GM19455 (cell line): ENCODE results near the gene MICOS13.
"Not testable (repeated sequence)": the region's sequence is repeated elsewhere in the genome, so short reads cannot be mapped to it uniquely, and the experiment has no call there.

Source experiments
- ATAC-seq: cut with Tn5 transposase; IDR thresholded peaks from one replicate; pipeline ENCODE4 v1.9.1; 2021; ENCODE audit not compliant: unreplicated experiment

MICOS13 gene

DNA sequence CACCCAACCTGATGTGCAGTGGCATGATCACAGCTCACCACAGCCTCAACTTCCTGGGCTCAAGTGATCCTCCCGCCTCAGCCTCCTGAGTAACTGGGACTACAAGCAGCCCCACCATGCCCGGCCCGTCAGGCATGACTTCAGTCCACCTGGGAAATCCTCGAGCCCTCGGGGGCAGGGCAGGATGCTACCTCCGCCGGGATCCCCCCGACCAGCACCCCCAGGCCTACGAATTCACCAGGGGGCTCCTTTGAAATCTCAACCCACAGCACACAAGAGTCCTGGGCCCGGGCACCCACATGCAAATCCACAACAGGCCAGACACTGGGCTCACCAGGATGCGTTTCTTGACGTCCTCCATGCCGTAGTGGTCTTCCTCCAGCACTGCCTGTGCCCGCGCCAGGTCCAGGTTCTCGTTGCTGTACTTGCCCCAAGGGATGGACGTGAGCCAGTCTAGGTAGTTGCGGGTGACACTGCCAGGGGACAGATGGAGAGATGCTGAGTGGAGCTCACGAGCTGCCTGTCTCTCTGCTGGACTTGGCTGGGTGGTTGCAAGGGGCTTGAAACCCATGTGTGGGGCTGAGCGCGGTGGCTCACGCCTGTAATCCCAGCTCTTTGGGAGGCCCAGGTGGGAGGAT is 20.3 kb upstream of the MICOS13 start:
- ATAC-seq = no peak

- no peak for ATAC-seq
These were observed 18.5 kb upstream of the MICOS13 start for GRCh38 chr19:5698635-5699422.

DNA sequence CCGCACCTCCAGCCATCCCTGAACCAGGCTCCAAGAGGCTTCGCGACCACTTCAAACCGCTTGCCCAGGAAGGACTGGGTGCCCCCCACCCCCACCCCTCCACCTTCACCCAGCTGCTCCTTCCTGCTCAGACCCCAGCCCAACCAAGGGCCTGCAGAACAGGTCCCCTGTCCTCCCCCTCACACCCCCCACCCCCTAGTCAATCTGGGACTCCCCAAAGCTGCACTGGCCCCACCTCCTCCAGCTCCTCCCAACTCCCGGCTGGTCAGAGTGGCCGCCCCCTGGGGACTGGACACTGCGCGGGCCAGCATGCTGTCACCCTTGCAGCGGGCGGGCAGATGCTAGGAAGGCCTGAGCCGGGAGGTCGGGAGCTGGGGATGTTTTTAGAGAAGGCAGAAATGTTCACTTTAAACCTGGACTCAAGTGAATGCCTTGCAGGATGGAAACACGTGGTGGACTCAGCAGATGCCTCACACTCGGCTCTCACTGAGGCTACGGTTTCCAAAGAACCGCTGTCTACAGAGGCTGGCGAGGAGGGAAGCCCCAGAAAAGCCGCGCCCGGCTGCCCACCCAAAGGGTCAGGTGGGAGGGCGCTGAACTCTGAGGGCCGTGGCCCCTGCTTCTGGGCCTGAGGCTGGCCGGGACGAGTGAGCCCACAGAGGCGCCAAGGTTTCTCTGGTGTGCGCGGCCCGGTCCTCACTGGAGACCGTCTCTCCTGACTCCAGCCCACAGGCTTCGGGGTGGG is 17.7 kb upstream of the MICOS13 start:
- no peak for ATAC-seq

DNA sequence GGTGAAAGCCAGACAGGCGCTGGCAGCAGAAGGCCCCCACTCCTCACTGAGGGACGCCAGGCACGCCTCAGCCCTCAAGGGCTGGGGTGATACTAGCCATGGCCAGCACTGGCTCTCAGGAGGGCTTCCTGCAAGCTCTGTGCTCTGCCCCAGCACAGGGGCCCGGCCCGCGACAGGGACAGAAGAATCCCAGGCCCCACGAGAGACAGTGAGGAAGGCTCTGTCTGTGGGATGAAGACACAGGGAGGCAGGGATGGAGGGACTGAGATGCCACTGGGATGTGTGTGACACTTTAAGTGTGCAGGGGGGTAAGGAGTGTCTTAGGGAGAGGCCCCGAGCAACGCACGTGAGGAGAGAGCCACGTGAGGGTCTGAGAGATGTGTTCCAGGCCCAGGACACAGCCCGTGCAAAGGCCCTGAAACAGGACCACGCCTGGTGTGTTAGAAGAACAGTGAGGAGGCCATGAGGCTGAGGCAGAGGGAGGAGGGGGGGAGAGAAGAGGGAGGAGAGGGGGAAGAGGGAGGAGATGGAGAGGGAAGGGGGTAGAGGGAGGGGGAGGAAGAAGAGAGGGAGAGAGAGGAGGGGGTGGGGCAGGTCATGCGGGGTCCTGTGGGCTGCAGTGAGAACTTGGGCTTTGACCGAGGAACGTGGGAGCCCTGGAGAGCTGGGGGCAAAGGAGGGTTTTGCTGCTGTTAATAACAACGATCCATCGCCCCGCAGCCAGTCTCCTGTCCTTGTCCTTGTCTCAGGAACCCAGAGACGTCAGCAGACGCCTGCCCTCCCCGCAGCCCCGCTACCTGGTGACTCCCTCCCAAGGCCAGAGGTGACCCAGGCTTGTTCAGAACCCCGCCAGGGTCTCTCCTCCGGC is 16.9 kb upstream of the MICOS13 start:
- ATAC-seq = no peak

DNA sequence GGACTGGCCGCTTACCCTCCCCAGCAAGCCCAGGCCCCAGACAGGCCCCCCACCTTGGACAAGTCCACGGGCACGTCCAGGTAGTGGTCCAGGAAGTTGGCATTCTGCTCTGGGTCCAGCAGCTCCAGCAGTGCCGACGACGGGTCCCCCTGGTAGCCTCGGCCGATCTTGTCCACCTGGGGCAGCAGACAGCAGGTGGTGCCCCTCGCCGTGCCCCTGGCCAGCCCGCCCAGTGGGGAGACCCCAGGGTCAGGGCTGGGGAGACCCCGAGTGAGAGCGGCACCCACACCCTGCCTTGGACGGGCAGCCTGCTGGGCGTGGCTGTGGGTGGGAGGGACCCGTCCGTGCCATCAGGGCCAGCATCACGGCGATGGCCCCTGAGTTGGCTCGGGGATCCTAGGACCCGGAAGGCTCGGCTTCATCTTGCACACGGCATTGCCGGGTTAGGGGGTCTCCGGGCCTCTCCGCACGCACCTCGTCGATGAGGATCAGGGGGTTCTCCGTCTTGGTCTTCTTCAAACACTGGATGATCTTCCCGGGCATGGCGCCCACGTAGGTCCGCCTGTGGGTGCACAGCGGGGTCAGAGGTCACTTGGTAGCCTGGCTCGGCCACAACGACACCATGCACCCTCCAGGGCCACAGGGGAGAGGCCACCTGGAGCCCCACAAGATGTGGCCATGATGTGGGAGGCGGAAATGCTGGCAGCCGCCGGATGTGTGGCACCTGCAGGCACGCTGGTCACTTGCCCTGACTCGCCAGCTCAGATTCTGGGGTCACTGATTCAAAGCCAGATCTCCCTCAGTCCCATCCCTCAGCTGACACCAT is 16.1 kb upstream of the MICOS13 start:
- no peak for ATAC-seq

DNA sequence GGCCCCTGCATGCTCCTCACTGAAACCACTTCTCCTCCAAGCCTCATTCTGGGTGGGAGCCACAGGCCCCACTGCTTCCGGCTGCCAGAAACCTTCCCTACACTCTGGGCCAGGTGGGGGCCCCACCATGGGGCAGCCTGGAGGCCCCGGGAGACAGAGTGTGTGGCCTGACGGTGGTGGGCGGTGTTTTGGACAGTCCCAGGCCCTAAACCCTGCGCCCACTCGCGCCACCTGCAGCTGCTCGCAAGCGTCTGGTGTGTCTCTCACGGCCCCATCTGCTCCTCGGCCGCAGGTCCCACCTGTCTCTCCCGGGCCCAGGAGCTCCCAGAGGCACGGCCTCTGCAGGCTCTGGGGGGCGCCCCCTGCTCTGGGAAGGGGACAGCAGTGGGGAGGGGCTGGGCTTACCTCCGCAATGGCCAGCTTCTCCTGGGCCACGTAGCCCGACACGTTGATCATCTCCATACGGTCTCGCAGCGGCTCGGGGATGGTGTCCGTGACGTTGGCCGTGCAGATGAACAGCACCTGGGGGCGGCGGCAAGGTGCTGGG is 15.4 kb upstream of the MICOS13 start:
- ATAC-seq = no peak

DNA sequence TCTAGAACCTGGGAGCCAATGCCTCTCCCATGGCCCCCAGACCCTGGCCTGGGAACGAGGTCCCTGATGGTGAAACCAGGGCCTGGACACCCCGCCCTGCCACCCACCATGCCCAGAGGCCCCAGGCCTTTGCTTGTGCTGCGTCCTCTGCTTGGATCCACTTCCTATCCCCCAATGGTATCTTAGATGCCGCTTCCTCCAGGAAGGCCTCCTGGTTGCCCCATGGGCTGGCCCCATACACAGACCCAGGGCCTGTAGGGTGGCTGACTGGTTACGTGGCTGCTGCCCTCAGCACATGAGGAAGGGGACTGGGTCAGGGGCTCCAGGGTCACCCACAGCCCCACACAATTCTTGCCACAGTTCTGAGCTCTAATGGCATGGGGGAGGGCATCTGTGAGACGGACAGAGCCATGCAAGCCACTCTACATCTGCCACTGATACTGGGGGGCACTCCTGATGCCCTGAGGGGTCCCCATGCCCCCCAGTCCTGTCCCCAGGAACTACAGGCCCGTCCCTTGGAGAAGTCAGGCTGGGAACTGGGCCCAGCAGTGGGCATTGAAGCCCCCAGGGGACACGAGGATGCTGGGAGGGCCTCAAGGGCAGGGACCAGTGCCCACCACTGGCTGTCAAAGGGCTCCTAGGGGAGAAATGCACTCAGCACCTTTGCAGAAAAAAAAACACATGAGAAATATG is 14.8 kb upstream of the MICOS13 start:
- no peak for ATAC-seq

- ATAC-seq = no peak
These were observed 14.0 kb upstream of the MICOS13 start for GRCh38 chr19:5694167-5694955.

- ATAC-seq = no peak
These were observed 13.2 kb upstream of the MICOS13 start for GRCh38 chr19:5693195-5694166.

GRCh38 chr19:5692723-5693194 is 12.4 kb upstream of the MICOS13 start:
- ATAC-seq = no peak

DNA sequence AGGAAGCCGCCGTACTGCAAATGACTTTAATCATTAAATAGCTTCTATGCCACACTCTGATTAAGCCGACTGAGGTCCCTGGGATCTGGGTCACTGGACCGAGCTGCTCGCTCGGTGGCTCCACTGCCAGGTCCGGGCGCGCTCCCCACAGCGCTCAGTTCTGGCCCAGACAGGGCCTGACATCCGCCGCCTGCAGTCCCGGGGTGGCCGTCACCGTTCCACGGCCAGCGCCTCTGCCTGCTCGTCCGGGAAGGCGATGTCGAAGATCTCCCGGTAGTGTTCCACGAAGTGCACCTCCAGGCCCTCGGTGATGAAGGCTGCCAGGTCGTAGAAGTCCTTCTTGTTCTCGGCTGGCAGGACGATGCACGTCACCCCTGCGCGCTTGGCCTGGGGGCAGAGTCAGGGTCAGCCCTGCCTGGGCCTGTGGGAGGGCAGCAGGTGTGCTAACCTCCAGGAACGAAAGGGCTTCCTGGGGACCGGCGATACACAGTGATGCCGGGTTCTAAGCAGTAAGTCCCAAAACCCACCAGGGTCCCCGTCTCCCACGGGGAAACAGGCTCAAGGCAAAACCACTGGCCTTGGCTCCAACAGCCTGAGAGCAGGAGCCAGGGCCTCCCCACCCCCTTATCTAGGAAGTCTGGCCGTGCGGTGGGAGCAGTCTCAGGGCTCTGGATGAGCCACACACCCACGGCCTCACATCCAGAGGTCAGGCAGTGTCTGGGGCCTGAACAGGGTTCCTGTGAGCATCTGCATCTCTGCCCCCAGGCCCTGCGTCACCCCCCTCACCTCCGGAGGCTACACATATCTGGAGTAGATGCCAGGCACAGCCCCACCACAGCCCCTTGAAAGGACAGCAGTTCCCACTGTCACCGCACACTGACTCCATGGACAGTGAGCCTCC is 11.8 kb upstream of the MICOS13 start:
- no peak for ATAC-seq

DNA sequence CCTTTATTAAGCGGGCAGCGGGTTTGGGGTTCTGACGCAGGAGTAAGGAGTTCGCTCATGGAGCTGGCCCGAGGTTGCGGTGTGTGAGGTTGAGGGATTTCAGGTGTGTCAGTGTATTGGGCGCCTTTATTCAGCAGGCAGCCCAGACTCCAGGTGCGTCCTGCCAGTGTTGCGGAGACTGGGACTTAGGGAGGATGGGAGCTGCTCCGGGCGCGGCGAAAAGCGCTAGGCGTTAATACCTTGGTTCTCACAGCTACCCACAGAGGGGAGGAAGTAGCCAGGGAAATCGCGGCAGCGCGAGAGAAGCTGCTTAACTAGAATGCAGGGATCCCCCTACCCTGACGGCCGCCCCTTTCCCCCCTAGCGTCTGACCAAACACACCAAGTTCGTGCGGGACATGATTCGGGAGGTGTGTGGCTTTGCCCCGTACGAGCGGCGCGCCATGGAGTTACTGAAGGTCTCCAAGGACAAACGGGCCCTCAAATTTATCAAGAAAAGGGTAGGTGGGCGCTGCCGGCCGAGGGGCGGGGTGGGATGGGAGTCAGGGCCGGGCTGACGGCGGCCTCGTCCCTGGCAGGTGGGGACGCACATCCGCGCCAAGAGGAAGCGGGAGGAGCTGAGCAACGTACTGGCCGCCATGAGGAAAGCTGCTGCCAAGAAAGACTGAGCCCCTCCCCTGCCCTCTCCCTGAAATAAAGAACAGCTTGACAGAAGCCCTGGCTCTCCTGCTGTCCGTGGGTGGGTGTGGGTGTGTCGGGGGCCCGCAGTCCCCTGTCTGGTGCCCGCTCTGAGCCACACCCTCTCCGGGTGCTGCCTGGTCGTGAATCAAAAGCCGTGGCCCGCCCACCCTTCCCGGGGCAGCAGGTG is 10.9 kb upstream of the MICOS13 start:
- ATAC-seq = no peak

DNA sequence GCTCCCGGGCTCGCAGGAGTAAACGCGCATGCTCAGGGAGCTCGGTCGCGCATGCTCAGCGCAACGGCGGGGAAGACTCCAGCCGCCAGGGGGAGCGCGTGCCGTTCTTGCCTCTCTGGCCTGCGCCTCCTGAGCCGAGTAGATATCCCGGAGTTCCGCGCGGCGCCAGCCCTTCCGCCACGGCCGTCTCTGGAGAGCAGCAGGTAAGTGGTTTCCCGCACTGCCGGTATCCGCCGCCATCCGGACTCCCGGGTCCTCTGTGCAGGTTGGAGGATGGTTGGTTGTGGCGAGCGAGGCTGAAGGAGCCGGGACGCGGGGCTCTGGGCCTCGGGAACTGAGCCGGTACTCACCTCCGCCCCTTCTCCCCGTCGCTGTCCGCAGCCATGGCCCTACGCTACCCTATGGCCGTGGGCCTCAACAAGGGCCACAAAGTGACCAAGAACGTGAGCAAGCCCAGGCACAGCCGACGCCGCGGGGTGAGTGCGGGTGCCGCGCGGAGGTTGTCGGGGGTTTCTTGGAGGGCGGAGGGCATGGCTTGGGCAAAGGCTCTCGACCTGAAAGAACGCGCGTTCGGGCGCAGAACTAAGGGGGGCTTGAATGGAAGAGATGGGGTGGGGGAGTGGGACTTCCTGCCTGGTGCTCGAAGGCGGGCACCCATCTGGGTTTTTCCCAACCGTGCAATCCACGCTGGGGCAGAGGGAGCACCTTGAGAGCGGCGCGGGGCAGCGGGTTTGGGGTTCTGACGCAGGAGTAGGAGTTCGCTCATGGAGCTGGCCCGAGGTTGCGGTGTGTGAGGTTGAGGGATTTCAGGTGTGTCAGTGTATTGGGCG is 10.0 kb upstream of the MICOS13 start, which contains the start of gene RPL36:
Gene RPL36, plus strand, starts transcription at position 171 of the 830 bp plus-strand sequence. Its CDS starts 213 bp downstream, at position 384.
- ATAC-seq = no peak

GRCh38 chr19:5688262-5688881 is 8.1 kb upstream of the MICOS13 start:
- not testable (repeated sequence) for ATAC-seq
